ENCODE measurements around the gene NOVA2.

NOVA2 gene

DNA sequence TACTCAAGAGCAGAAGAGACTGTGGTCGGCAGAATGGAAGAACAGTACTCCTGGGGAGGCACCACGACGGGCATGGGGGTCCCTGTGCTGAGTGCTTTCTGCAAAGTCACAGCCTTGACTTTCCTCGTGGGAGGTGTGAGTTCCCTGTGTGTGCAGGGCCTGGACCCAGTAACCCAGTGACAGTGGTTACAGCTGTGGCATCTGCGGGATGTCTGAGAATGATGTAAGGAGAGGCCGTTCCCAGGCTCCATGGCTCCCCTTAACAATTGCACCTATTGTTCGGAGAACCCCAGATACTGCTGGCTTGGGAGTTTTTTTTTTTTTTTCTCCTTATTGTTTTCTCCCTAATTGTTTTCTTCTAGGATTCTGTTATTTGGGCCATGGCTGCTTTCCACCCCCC, 54.0 kb downstream of the NOVA2 start:
- Histone ChIP-seq H3K27ac (ENCODE audit: low read length) (no peak overlapping the region), H3K27me3 (ENCODE audit: control insufficient read depth in 1 of 2, insufficient read depth in 2 of 2, low read length in 2 of 2) (peaks cover 0 to 16% of the 10 kb centered on the region in 2 donors), H3K9ac (ENCODE audit: low read length in 2 of 2) (no peak overlapping the region), H3K4me1 (ENCODE audit: control insufficient read depth, insufficient read depth, low read length) (no peaks in the 10 kb centered on the region), H3K36me3 (ENCODE audit: control insufficient read depth in 2 of 2, insufficient read depth in 2 of 2, low read length in 2 of 2) (no peaks in the 10 kb centered on the region), H3K4me3 (ENCODE audit: low read length in 2 of 2) (no peak overlapping the region), H3K9me3 (ENCODE audit: control insufficient read depth in 2 of 2, low read length in 2 of 2) (no peaks in the 10 kb centered on the region)

DNA sequence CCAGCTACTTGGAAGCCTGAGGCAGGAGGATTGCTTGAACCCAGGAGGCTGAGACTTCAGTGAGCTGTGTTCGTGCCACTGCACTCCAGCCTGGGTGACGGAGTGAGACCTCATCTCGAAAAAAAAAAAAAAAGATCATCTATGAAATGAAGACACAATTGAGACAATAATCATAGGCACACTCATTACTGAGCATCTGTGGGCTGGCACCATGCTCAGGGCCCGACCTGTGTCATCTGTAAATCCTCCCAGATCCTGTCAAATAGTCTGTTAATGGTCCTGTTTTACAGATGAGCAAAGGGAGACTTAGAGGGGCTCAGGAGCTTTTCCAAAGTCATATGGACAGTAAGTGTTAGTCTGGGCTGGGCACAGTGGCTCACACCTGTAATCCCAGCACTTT, 54.9 kb downstream of the NOVA2 start:
- Histone ChIP-seq H3K36me3 (ENCODE audit: control insufficient read depth in 2 of 2, insufficient read depth in 2 of 2, low read length in 2 of 2) (no peaks in the 10 kb centered on the region), H3K4me3 (ENCODE audit: low read length in 2 of 2) (no peak overlapping the region), H3K4me1 (ENCODE audit: control insufficient read depth, insufficient read depth, low read length) (no peaks in the 10 kb centered on the region), H3K9me3 (ENCODE audit: control insufficient read depth in 2 of 2, low read length in 2 of 2) (no peaks in the 10 kb centered on the region), H3K27ac (ENCODE audit: low read length) (no peak overlapping the region), H3K27me3 (ENCODE audit: control insufficient read depth in 1 of 2, insufficient read depth in 2 of 2, low read length in 2 of 2) (peaks cover 1 to 19% of the 10 kb centered on the region in 2 donors), H3K9ac (ENCODE audit: low read length in 2 of 2) (no peak overlapping the region)

DNA sequence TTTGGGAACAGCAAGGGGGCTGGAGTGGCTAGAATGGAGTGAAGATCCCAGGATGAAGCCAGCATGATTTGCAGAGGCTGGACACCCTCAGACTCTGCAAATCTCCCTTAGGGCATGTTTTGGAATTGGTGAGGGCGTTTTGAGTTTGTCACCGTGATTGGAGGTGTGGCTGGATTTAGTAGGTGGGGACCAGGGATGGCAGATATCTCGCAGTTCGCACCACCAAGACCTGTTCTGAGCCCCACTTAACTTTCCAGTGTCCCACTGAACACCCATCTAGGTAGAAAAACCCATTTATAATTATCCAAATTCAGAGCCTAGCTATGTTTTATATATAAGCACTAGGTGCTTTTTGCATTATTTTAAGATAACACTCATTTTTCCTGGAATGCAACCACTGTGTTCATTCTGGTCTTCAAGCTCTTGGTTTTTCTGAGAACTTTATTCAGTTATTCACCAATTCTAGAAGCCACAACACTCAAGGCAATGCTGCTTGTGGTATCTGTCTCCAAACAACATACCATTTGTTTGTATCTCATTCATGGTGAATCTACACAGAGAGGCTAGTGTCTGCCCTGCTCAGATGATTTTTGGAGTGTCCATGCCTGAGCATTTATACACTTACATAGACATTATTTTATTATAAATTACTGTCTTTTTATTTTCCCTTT, 56.1 kb downstream of the NOVA2 start:
- H3K4me3 ChIP-seq (ENCODE audit: low read length in 2 of 2): no peak overlapping the region
- no peaks in the 10 kb centered on the region for H3K36me3 ChIP-seq (ENCODE audit: control insufficient read depth in 2 of 2, insufficient read depth in 2 of 2, low read length in 2 of 2)
- H3K9me3 ChIP-seq (ENCODE audit: control insufficient read depth in 2 of 2, low read length in 2 of 2): no peaks in the 10 kb centered on the region
- H3K27me3 ChIP-seq (ENCODE audit: control insufficient read depth in 1 of 2, insufficient read depth in 2 of 2, low read length in 2 of 2): peaks cover 5 to 24% of the 10 kb centered on the region in 2 donors
- H3K27ac ChIP-seq (ENCODE audit: low read length): no peak overlapping the region
- H3K9ac ChIP-seq (ENCODE audit: low read length in 2 of 2): no peak overlapping the region
- H3K4me1 ChIP-seq (ENCODE audit: control insufficient read depth, insufficient read depth, low read length): no peaks in the 10 kb centered on the region

DNA sequence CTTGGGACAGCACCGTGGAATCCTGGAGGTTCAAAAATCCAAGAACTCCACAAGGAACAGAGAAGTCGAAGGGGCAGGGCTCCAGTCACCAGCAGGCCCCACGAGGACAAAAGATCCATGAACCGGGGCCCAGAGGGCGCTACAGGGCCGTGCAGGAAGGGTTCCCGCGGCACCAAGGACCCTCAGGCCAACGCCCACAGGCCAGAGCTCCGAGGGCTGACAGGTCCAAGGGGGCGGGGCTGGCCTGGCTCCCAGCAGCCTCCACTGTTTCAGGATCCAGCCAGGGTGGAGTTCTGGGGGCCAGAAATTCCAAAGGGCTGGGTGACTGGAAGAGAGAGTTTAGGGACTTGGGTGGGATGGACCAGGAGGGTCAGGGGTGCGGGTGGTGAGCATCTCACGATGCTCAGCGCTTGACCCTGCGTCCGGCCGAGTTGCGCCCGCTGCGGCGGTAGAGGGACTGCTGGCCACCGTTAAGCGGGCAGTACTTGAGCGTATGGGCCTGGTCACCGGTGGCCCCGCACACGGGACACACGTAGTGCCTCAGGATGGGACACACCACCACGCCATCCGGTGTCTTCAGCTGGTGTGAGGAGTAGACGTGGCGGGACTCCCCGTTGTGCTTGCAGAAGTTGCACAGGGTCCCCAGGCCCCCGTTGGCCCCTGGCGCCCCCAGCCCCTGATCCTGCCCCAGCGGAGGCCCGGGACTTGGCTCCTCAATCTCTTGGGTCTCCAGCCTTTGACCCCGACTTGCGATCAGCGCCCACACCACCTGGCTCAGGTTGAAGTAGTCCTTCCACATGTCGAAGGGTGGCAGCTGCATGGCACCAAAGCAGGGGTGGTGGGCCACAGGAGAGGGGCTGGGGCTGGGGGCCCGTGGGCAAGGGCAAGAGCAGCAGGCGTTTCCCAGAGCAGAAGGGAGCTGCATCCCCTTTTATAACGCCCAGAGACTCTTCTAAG, 59.5 kb downstream of the NOVA2 start, which contains the start of gene NANOS2:
NANOS2 (minus strand) TSS at position 905 of the 957 bp plus-strand sequence; CDS start at position 820, 85 bp downstream.
- H3K27ac ChIP-seq (ENCODE audit: low read length): no peak within 1 kb of the TSS
- H3K4me1 ChIP-seq (ENCODE audit: control insufficient read depth, insufficient read depth, low read length): no peaks in the 10 kb centered on the region
- peaks cover 5 to 20% of the 10 kb centered on the region in 2 donors for H3K27me3 ChIP-seq (ENCODE audit: control insufficient read depth in 1 of 2, insufficient read depth in 2 of 2, low read length in 2 of 2)
- H3K9ac ChIP-seq (ENCODE audit: low read length in 2 of 2): no peak within 1 kb of the TSS
- no peaks in the 10 kb centered on the region for H3K36me3 ChIP-seq (ENCODE audit: control insufficient read depth in 2 of 2, insufficient read depth in 2 of 2, low read length in 2 of 2)
- H3K4me3 ChIP-seq (ENCODE audit: low read length in 2 of 2): no peak within 1 kb of the TSS
- no peaks in the 10 kb centered on the region for H3K9me3 ChIP-seq (ENCODE audit: control insufficient read depth in 2 of 2, low read length in 2 of 2)

DNA sequence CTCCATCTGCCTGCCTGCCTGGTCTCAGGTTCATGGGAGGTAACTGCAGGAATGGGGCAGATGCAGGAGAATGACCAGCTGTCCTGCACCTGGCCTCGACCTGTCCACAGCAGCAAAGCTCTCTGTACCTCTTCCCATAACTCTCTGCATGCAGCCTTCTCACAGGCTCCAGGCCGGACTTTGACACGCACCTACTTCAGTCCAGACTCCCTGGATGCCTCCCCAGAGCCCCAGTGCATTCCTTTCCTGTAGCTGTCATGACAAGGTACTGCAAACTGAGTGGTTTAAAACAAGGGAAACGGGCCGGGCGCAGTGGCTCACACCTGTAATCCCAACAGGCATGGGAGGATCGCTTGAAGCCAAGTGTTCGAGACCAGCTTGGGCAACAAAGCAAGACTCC, 62.4 kb downstream of the NOVA2 start:
- no peak overlapping the region for H3K9ac ChIP-seq (ENCODE audit: low read length in 2 of 2)
- H3K4me3 ChIP-seq (ENCODE audit: low read length in 2 of 2): no peak overlapping the region
- H3K9me3 ChIP-seq (ENCODE audit: control insufficient read depth in 2 of 2, low read length in 2 of 2): no peaks in the 10 kb centered on the region
- H3K27me3 ChIP-seq (ENCODE audit: control insufficient read depth in 1 of 2, insufficient read depth in 2 of 2, low read length in 2 of 2): peaks cover 5 to 14% of the 10 kb centered on the region in 2 donors
- H3K4me1 ChIP-seq (ENCODE audit: control insufficient read depth, insufficient read depth, low read length): no peaks in the 10 kb centered on the region
- H3K27ac ChIP-seq (ENCODE audit: low read length): no peak overlapping the region
- no peaks in the 10 kb centered on the region for H3K36me3 ChIP-seq (ENCODE audit: control insufficient read depth in 2 of 2, insufficient read depth in 2 of 2, low read length in 2 of 2)

DNA sequence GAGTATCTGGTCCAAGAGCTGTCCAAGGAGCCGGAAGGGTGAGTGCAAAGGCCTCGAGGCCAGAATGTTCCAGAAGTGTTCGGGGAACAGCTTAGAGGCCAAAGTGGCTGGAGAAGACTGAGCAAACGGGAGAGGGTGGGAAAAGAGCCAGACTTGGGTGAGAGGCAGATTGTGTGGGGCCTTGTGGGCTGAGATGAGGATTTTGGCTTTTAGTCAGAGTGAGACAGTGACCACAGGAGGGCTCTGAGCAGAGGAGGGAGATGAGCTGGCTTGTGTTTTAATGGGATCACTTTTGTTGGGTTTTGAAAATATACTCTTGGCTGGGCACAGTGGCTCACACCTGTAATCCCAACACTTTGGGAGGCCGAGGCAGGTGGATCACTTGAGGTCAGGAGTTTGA, 64.7 kb downstream of the NOVA2 start:
- Histone ChIP-seq H3K9me3 (ENCODE audit: control insufficient read depth in 2 of 2, low read length in 2 of 2) (no peaks in the 10 kb centered on the region), H3K27me3 (ENCODE audit: control insufficient read depth in 1 of 2, insufficient read depth in 2 of 2, low read length in 2 of 2) (peaks cover 5 to 9% of the 10 kb centered on the region in 2 donors), H3K4me3 (ENCODE audit: low read length in 2 of 2) (no peak overlapping the region), H3K27ac (ENCODE audit: low read length) (no peak overlapping the region), H3K36me3 (ENCODE audit: control insufficient read depth in 2 of 2, insufficient read depth in 2 of 2, low read length in 2 of 2) (no peaks in the 10 kb centered on the region), H3K4me1 (ENCODE audit: control insufficient read depth, insufficient read depth, low read length) (no peaks in the 10 kb centered on the region), H3K9ac (ENCODE audit: low read length in 2 of 2) (no peak overlapping the region)

DNA sequence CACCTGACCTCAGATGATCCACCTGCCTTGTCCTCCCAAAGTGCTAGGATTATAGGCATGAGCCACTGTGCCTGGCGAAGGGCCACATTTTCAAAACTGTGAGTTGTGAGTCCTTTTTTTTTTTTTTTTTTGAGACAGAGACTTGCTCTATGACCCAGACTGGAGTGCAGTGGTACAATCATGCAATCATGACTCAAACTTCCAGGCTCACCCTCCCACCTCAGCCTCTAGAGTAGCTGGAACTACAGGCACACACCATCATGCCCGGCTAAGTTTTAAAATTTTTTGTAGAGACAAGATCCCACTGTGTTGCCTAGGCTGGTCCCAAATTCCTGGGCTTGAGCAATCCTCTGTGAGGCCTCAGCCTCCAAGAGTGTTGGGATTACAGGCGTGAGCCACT, 67.4 kb downstream of the NOVA2 start:
- Histone ChIP-seq H3K27ac (ENCODE audit: low read length) (no peak overlapping the region), H3K9ac (ENCODE audit: low read length in 2 of 2) (no peak overlapping the region), H3K4me3 (ENCODE audit: low read length in 2 of 2) (no peak overlapping the region), H3K4me1 (ENCODE audit: control insufficient read depth, insufficient read depth, low read length) (peaks cover 15% of the 10 kb centered on the region), H3K9me3 (ENCODE audit: control insufficient read depth in 2 of 2, low read length in 2 of 2) (no peaks in the 10 kb centered on the region), H3K27me3 (ENCODE audit: control insufficient read depth in 1 of 2, insufficient read depth in 2 of 2, low read length in 2 of 2) (no peaks in the 10 kb centered on the region), H3K36me3 (ENCODE audit: control insufficient read depth in 2 of 2, insufficient read depth in 2 of 2, low read length in 2 of 2) (no peaks in the 10 kb centered on the region)

DNA sequence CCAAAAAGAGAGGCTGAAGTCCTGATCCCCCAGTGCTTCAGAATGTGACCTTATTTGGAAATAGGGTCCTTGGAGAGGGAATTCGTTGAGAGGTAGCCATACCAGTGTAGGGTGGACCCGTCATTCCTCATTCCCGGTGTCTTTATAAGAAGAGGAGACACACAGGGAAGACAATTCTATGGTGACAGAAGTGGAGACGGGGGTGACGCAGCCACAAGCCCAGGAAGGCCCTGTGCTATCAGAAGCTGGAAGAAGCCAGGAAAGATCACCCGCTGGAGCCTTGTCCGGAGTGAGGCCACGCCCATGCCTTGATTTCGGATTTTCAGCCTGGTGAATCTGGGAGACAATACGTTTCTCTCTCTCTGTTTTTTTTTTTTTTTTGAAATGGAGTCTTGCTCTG, 68.7 kb downstream of the NOVA2 start:
- no peaks in the 10 kb centered on the region for H3K9me3 ChIP-seq (ENCODE audit: control insufficient read depth in 2 of 2, low read length in 2 of 2)
- peaks cover 0 to 6% of the 10 kb centered on the region in 2 donors for H3K36me3 ChIP-seq (ENCODE audit: control insufficient read depth in 2 of 2, insufficient read depth in 2 of 2, low read length in 2 of 2)

DNA sequence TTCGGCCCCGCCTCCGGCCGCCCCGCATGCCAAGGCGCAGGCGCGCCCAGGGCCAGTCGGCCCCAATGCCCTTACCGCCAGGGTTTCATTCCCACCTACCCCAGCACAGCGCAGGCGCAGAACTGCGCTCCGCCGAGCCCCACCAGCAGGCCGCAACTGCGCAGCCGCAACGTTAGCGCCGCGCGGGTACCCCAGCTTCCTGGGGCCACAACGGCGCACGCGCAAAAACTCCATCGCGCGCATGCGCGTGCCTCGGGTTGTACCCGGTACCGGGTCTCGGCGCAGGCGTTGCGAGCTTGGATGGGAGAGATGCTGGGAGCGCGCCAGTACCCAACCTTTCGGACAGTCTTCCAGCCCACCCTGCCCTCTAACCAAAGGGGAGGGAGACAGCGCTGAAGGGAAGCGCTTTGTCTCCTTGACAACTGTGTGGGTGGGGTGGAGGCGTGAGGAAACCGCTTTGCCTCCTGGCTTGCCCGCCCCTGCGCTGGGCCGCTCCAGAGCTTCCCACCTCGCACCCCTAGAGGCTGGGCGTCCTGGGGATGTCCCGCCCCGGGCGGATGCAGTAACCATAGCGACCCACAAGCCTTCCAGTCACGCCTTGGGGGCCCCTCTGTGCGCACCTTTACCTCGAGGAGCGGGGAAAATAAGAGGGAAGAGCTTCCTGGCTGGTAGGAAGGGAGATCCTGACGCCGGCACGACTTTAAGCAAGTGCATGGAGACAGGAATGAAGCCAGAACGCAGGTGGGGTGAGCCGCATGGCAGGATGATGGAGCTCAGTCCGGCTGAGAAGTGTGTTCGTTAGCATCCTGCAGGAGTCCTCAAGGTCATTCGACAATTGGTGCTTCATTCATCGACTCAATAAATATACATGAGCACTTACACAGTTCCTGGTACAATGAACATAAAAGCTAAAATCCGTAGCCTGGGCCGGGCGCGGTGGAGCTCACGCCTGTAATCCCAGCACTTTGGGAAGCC, 70.7 kb downstream of the NOVA2 start:
- Histone ChIP-seq H3K4me1 (ENCODE audit: control insufficient read depth, insufficient read depth, low read length) (peaks cover 20% of the 10 kb centered on the region), H3K36me3 (ENCODE audit: control insufficient read depth in 2 of 2, insufficient read depth in 2 of 2, low read length in 2 of 2) (peaks cover 10 to 11% of the 10 kb centered on the region in 2 donors), H3K27ac (ENCODE audit: low read length) (peak overlapping the region; percentile 69), H3K9ac (ENCODE audit: low read length in 2 of 2) (peak overlapping the region; percentile 64 to 70), H3K27me3 (ENCODE audit: control insufficient read depth in 1 of 2, insufficient read depth in 2 of 2, low read length in 2 of 2) (no peaks in the 10 kb centered on the region), H3K9me3 (ENCODE audit: control insufficient read depth in 2 of 2, low read length in 2 of 2) (no peaks in the 10 kb centered on the region), H3K4me3 (ENCODE audit: low read length in 2 of 2) (peak overlapping the region; percentile 93 to 96)

More for the DNA sequence above, 68.7 kb downstream of the NOVA2 start:
- Histone ChIP-seq H3K9ac (ENCODE audit: low read length in 2 of 2) (no peak overlapping the region), H3K4me3 (ENCODE audit: low read length in 2 of 2) (no peak overlapping the region), H3K27ac (ENCODE audit: low read length) (no peak overlapping the region), H3K27me3 (ENCODE audit: control insufficient read depth in 1 of 2, insufficient read depth in 2 of 2, low read length in 2 of 2) (no peaks in the 10 kb centered on the region), H3K4me1 (ENCODE audit: control insufficient read depth, insufficient read depth, low read length) (peaks cover 20% of the 10 kb centered on the region)
